ENCODE measurements around the gene ZNF407. TPM values are rescaled to one million over a fixed set of nuclear protein-coding genes. Genes with fewer than 3 reads are reported as not detected.

ZNF407 gene
- total RNA-seq, 1 donor from 2014 or later = 20.1 TPM

DNA sequence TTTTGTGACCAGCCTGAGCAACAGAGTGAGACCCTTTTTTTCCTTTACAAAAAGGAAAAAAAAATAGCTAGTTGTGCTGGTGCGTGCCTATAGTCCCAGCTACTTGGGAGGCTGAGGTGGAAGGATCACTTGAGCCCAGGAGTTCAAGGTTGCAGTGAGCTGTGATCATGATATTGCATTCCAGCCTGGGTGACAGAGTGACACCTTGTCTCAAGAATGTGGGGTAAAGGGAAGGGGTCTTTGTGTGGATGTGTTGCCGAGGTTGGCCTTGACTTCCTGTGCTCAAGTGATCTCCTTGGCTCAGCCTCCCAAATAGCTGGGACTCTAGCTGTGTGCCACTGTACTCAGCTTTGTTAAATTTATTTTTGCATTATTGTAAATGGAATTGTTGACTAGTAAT, 120.6 kb downstream of the ZNF407 start:
- intact Hi-C loops (cut with micrococcal nuclease) = no loop called here

DNA sequence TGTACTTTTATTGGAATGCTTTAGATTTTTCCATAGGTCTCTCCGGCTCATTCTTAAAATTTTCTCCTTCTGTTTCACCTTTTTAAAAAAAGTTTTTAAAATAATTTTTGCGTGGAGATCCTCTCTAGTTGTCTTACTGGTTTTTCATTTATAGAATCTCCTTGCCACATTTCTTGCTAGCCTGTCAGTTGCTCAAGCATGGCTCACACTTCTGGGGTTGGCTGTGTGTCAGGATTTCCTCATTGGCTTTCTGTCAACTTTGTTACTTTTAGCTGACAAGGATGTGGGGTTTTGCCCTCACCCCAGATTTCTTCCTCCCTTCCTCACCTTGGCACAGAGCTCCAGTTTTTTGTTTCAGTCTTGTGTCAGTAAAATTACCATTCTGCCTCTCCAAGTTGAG, 124.6 kb downstream of the ZNF407 start:
- intact Hi-C loops (cut with micrococcal nuclease) = no loop called here

DNA sequence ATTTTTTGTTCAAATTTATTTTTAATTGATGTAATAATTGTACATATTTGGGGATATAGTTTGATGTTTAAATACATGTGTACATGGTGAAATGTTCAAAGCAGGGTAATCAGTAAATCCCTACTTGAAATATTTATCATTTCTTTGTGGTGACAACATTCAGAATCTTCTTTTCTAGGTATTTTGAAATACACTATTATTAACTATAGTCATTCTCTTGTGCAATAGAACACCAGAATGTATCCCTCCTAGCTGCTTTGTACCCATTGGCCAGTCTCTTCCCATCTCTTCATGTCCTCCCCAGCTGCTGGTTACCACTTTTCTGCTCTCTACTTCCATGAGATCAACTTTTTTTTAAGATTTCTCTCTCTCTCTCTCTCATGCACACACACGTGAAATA, 126.5 kb downstream of the ZNF407 start:
- intact Hi-C loops (cut with micrococcal nuclease) = no loop called here

DNA sequence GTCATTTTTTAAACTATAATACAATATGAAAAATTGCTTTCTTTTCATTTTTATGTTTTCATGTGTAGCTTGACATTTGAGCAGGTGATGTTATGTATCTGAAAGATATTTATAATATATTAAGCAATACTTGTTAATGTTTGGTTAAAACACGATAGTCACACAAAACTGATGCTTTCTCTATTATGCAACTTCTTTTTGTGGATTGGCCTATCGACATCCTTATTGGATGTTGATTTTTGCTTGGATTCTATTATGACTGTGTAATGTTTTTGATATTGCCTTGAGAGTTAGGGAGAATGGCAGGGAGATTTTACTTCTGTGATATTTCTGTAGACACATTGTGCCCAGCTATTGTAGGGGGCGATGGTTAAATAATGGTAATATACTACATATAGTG, 128.0 kb downstream of the ZNF407 start:
- intact Hi-C loops (cut with micrococcal nuclease) = no loop called here

DNA sequence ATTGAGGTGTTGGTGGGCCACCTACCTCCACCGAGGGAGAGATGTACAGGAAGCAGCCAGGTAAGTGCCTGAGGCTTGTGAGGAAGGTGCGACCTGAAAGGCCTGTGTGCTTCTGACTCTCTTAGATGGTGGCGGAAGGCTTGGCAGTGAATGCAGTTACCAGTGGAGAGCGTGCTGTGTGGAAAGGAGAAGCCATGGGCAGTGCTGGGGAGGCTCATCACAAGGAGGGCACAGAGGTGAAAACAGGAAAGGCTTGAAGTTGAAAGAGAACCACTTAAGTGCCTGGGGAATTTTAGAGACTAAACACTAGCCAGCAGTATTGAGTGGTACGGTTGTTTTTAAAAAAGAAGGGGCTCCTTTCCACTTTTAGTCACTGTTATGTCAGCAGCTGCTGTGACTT, 130.9 kb downstream of the ZNF407 start:
- intact Hi-C loops (cut with micrococcal nuclease) = no loop called here

DNA sequence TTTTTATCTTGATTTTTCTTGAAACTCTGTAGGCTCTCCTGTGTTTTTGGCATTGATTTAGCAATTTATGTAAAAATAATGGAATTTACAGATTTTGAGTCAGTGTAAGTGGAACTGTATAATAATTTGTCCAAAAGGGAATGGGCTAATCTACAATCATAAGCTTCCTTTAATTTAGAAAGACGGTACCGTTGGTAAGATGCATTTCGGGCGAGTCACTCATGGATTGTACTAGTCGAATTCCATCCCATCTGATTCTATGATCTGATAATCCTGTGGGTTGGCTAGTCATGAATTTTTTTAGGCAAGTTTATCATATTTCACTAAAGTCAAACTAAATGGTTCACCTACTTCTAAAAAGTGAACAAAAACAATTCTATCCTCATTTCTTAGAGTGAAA, 133.4 kb downstream of the ZNF407 start:
- intact Hi-C loops (cut with micrococcal nuclease) = no loop called here

GRCh38 chr18:74732380-74732779, 134.7 kb downstream of the ZNF407 start:
- intact Hi-C loops (cut with micrococcal nuclease) = no loop called here

- intact Hi-C loops (cut with micrococcal nuclease) = no loop called here
Observed at GRCh38 chr18:74733598-74733997, 135.9 kb downstream of the ZNF407 start.

DNA sequence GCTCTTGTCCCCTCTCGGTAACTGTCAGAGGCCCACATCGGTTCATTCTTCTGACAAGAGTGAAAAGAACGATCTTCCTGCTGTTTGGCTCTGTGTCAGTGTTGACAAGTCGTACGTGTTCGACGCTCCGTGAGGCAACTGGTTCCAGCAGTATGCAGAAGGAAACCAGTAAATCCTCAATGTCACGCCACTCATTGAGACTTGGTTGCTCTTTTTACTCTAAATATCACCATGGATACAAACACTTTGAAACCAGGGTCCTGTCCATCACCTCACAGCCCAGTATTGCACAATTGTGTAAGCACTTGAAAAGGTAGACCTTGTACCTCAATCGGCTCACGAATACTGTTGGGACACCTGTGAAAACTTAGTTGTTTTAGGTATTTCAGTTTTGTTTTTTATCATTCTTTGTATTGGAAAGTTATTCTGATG, 136.4 kb downstream of the ZNF407 start:
- intact Hi-C loops (cut with micrococcal nuclease) = no loop called here

GRCh38 chr18:74739926-74740325, 142.3 kb downstream of the ZNF407 start:
- intact Hi-C loops (cut with micrococcal nuclease) = no loop called here

- intact Hi-C loops (cut with micrococcal nuclease) = no loop called here
Observed at GRCh38 chr18:74742573-74743243, 145.0 kb downstream of the ZNF407 start.

GRCh38 chr18:74745633-74746403, 148.1 kb downstream of the ZNF407 start:
- intact Hi-C loops (cut with micrococcal nuclease) = no loop called here

GRCh38 chr18:74748809-74749208, 151.1 kb downstream of the ZNF407 start:
- intact Hi-C loops (cut with micrococcal nuclease) = no loop called here

DNA sequence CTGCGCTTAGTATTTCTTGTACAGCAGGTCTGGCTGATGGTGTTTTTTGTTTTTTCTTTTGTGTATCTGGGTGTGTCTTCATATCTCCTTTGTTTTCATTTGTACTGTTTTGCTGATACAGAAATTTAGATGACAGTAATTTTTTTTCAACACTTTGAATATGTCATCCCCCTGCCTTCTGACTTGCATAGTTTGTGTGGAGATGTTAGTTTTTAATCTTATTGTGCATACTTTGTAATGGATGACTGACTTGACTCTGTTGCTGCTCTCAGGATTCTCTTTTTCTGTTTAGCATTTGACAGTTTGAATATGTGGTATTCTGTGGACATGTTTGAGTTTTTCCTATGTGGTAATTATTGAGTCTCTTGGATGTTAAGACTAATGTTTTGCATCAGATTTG, 161.3 kb downstream of the ZNF407 start:
- intact Hi-C loops (cut with micrococcal nuclease) = no loop called here

- intact Hi-C loops (cut with micrococcal nuclease) = no loop called here
Observed at GRCh38 chr18:74760026-74760425, 162.4 kb downstream of the ZNF407 start.

- intact Hi-C loops (cut with micrococcal nuclease) = no loop called here
Observed at GRCh38 chr18:74760436-74760835, 162.8 kb downstream of the ZNF407 start.

DNA sequence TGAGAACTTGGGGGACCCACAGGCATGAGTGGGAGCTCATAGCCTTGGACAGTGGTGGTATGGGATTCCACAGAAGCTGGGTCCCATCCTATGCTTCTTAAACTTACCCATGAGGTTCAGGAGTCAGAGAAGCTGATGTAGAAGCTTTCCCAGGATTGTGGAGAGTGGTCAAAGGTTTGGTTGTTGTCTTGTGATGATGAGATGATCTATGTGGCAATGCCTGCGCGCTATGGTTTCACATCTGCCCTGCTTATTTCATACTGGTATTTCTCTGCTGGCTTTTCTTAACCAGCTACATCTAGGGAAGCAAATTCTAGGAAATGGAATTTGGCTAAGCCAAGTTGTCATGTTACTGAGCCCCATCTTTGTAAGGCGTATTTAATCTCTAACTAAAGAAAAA, 168.6 kb downstream of the ZNF407 start:
- intact Hi-C loops (cut with micrococcal nuclease) = no loop called here

DNA sequence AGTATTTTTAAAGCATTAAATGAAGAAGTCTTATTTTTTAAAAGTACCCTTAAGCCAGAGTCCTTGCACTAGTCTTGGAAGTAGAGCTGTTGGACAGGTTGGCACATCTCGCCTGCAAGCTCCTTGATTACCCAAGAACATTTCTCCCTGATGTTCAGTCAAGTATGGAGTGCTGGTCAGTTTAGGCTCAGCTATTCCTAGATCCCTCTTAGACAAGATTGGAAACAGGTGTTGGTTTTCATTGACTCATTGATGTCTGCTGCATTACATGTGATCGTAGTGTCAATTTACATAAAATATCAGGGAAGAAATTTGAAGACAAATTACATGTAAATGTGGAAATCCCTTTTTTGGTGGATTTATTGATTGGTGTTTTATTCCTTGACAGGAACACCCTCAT, 170.4 kb downstream of the ZNF407 start:
- intact Hi-C loops (cut with micrococcal nuclease) = no loop called here

DNA sequence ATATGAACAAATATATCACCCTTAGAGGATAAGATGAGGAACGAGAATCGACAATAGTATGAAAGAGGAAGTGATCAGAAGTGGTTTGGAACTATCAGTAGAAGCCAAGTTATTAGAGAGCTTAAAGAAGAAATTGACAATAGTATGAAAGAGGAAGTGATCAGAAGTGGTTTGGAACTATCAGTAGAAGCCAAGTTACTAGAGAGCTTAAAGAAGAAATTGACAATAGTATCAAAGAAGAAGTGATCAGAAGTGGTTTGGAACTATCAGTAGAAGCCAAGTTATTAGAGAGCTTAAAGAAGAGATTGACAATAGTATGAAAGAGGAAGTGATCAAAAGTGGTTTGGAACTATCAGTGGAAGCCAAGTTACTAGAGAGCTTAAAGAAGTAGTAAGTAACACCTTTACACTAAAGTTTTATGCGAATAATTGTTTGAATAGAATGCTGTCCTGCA, 175.5 kb downstream of the ZNF407 start:
- intact Hi-C loops (cut with micrococcal nuclease) = no loop called here

DNA sequence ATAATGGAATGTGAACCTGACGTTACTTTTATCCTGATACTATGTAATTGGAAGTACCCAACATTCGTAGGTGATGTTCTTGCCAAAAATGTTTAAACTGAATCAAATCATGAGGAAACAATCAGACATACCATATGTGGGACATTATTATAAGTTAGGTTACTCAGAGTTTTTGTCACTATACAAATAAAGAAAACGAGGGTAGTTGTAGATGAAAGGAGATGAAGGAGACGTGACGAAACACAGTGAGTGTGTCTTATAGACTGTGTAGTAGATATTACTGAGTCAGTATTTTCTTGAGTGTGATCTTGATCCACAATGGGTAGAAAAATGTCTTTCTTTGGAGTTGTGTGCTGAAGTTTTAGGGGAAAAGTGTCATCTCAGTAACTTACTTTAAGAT, 176.8 kb downstream of the ZNF407 start:
- intact Hi-C loops (cut with micrococcal nuclease) = no loop called here

DNA sequence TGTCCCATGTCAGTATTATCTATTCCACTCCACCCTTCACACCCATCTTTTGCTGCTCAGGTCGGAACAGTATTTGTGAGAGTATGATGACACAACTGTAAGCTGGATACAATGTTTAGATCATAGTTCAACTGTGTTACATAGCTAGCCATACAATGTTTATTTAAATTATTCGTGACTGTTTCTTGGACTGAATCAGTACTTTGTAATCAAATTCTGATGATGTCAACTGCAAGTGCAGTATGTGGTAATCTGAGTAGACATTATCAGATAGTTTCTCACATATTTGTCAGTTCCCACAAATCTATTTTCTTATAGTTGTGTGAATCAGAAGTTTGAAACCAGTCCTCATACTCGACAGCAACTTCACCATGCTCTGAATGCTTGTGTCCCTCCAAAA, 177.6 kb downstream of the ZNF407 start:
- intact Hi-C loops (cut with micrococcal nuclease) = no loop called here

DNA sequence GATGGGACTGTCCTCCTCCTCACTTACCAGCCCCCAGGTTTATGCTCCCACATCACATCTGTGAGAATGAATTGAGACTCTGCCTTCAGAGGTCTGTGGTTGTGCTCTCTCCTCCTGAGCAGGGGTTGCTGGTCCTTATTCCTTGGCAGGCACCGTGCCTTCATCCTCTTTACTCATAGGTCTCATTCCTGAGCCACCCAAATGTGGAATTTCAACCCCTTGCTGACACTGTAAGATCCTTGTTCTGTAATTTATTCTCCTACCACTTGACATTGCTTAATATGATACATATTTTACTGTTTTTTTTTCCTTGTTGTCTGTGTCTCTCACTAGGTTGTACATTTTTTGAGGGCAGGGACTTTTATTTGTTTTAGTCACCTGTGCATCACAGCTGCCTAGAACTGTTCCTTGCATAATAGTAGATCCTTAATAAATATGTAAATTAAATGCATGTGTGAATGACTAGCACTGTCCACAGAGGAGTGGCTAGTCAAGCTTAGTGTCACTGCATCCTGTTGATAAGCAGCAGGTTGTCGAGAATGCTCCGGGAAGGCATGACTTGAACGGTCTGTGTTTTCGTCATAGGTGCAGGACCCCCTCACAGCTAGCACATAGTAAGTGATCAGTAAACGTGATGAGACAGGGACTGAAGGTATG, 180.6 kb downstream of the ZNF407 start:
- intact Hi-C loops (cut with micrococcal nuclease) = no loop called here

All from T-helper 2 cell treated with Interferon-gamma antibody and Interleukin-4, amounts not matched to agents 100 ng/mL and 5 ng/mL, for 36 hours (primary cell).